HG03095 (cell line): Measurements from ENCODE around the gene TJAP1.

ENCODE experiments used
- ATAC-seq: cut with Tn5 transposase; IDR thresholded peaks from one replicate; pipeline ENCODE4 v1.9.1; 2021; ENCODE audit warnings: moderate library complexity; ENCODE audit not compliant: unreplicated experiment

Gene TJAP1, protein sequence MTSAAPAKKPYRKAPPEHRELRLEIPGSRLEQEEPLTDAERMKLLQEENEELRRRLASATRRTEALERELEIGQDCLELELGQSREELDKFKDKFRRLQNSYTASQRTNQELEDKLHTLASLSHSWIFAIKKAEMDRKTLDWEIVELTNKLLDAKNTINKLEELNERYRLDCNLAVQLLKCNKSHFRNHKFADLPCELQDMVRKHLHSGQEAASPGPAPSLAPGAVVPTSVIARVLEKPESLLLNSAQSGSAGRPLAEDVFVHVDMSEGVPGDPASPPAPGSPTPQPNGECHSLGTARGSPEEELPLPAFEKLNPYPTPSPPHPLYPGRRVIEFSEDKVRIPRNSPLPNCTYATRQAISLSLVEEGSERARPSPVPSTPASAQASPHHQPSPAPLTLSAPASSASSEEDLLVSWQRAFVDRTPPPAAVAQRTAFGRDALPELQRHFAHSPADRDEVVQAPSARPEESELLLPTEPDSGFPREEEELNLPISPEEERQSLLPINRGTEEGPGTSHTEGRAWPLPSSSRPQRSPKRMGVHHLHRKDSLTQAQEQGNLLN

DNA sequence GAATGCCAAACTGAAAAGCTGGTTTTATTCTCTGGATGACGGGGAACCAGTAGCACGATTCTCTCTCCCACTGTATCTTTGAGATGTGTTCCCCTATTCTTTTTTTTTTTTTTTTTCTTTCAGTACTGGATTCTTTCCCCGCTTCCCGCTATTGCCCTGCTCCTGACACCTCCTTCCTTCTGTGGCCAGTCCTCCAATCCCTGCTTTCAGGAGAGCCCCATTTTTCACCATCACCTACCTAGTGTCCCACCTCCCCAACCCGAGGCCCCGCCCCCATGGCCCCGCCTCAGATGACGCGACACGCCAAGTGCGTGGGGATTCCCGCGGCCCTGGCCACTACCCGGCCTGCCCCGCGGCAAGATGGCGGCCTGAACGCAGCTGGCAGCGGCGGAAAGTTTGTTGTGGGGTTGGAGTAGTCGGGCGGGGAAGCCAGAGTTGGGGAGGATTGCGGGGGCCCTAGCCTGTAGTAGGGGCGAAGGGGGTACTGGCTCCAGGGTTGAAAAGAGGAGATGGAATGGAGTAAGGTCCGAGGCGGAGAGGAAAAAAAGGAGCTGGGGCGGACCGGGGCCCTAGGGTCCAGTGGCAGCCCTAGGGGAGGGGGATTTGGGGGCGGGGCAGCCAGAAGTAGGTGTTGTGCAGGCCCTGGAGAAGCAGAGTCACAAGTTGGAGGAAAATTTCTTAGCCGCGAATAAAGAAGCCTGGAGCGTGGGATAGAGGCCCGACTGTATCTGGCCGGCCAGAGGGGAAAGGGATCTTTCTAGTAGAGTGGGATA, at the start of gene TJAP1:
TSS of gene TJAP1 (plus strand) at position 336 of the 773 bp plus-strand sequence. CDS start 21,432 bp downstream, outside the sequence.
- peak; percentile 94 for ATAC-seq

DNA sequence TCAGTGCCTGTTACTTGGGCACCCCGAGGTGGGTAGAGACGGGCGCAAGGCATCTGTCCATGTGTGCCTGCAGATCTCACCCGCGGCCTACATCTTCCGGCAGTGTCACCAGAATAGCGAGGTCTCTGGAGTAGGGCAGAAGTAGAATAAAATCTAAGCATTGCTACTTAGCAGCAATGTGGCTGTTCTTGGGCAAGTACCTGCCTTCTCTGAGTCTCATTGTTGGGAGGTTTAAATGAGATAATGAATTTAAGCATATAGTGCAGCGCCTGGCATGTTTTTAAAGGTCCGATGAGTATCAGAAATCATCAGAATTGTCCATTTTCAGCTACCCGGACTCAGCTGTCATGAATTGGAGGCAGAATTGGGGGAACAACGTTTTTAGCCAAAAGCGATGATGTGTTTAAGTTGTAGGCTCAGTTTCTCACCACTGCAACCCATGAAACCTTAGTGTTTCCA, 49.2 kb upstream of the TJAP1 start:
- no peak for ATAC-seq

DNA sequence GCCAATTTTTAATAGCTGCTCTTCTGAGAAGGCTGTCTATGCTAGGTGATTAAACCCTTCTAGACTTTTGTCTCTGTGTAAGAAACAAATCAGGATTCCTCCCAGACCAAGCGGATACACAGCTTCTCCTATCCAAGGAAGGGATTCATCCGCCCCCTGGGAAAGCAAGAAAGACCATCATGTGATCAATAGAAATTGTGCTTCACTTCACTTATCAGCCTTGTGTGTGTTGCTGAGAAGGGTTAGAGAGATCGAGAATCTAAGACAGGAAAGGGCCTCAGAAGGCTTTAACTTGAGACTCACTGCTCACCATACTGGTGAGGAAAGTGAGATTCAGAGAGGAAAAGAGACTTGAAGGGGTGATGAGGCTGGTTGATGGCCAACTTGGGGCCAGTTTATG, 48.5 kb upstream of the TJAP1 start:
- no peak for ATAC-seq

DNA sequence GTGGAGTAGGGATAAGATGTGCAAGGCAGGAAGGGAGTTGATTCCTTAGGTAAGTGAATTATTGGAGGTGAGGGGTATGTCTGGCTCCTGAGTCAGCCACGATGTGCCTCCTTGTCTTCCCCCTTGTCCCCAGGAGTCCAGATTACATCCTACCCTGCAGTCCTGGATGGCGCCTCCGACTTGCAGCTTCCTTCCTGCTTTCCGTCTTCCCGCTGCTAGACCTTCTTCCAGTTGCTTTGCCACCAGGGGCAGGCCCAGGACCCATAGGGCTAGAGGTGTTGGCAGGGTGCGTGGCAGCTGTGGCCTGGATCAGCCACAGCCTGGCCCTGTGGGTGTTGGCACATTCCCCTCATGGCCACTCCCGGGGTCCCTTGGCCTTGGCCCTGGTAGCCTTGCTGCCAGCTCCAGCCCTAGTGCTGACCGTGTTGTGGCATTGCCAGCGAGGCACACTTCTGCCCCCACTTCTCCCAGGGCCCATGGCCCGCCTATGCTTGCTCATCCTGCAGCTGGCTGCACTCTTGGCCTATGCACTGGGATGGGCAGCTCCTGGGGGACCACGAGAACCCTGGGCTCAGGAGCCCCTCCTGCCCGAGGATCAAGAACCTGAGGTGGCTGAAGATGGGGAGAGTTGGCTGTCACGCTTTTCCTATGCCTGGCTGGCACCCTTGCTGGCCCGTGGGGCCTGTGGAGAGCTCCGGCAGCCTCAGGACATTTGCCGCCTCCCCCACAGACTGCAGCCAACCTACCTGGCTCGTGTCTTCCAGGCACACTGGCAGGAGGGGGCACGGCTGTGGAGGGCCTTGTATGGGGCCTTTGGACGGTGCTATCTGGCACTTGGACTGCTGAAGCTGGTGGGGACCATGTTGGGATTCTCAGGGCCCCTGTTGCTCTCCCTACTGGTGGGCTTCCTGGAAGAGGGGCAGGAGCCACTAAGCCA, 45.1 kb upstream of the TJAP1 start:
- ATAC-seq = no peak

DNA sequence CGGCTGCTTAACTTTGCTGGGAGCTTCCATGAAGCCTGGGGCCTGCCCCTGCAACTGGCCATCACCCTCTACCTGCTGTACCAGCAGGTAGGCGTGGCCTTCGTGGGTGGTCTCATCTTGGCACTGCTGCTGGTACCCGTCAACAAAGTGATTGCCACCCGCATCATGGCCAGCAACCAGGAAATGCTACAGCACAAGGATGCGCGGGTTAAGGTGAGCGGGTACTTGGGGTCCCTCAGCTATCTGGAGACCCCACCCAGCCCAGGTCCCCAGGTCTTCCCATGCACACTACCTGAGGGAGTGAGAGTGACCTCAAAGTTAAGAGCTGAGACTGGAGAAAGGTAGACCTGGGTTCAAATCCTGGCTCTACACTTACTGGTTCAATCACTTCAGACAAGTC, 44.2 kb upstream of the TJAP1 start:
- no peak for ATAC-seq

DNA sequence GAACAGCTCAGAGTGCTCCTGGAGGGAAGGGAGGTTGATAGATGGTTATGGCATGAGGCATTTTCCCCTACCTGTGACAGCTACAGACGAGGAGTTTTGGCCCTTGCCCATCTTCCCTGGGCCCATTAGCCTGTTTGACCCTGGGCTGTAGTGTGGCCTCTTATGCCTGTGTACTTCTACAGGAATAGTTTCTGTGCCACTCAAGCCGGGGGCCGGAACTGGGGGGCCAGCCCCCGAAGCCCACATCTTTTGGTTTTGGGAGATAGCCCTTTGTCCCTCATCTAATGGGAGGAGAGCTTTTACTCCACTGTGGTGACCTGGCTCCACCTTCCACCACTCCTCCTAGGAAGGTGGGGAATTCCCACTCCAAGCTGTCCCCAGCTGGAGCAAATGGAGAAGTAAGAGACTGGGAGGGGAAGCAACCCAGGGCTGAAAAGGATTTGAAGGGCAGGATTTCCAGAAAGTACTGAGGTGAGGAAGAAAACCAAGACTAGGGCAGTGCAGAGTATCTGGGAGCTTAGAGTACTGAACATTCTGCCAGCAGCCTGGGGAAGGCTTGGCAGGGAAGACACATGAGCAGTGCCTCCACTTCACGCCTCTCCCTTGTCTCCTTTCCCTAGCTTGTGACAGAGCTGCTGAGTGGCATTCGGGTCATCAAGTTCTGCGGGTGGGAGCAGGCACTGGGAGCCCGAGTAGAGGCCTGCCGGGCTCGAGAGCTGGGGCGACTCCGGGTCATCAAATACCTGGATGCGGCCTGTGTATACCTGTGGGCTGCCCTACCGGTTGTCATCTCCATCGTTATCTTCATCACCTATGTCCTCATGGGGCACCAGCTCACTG, 43.1 kb upstream of the TJAP1 start:
- no peak for ATAC-seq

DNA sequence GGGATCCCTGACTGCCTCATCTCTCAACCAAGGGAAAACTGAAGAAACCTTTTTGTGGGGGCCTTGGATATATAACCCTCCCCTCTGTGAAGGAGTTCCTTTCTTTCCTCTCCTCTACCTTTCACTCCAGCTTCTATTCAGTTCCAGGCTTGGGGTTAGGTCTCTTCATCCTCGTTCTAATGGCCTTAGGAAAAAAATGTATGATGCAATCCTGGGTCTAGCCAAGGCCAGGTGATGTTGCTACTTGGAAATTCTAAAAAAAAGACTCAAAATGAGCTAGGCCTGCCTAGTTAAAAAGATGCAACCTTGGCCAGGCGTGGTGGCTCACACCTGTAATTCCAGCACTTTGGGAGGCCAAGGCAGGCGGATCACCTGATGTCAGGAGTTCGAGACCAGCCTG, 42.4 kb upstream of the TJAP1 start:
- no peak for ATAC-seq

DNA sequence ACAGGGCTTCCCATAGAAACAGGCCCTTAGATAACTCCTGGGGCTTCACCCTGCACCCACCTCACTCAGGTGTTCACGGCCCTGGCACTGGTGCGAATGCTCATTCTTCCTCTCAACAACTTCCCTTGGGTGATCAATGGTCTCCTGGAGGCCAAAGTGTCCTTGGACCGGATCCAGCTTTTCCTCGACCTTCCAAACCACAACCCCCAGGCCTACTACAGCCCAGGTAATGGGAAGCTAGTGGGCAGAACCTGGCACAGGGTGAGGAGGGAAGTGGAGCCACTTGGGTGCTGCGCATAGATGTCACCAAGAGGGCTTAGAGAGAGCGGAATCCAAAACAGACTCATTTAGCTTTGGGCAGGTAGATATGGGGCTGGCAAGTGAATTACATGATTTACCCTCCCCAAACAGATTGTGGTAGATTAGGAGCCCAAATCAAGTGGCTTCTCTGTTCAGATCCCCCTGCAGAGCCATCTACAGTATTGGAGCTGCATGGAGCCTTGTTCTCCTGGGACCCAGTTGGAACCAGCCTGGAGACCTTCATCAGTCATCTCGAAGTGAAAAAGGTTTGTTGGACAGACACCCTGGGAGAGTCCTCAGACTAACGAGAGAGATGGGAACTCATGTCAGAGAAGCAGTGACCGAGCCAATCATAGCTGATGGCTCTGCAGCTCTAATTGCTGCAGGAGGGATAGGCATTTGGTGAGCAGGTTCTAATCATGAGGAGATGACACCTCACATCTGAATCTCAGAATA, 41.5 kb upstream of the TJAP1 start:
- ATAC-seq = no peak

DNA sequence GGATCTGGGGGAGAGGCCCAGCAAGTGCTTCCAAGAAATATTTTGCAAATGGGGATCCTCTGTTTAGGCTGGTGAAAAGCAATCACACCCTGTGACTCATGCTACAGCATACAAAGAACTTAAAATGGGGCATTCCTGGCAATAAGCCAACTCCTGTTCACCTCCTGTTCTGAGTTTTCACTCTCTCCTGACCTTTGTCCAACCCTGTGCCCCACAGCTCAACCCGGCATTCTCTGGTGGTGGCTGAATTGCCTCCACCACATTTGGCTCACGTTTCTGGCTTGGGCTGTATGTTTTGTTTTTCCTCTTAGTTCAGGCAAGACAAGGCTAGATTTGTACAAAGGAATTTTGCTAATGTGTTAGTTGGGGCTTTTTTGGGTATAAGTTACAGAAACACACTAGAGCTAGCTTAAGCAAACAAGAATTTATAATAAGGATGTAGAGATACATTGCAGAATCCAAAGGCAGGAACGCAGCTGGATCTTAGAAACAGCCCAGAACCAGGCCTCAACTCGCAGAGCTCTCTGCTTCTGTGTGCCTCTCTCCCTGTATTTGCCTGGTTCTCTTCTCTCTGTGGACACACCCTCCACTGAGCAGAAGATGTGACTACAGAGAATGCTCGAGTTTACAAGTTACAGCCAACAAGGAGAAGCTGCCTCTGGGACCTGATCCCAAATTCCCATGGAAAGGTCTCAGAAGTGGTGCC, 40.6 kb upstream of the TJAP1 start:
- no peak for ATAC-seq

DNA sequence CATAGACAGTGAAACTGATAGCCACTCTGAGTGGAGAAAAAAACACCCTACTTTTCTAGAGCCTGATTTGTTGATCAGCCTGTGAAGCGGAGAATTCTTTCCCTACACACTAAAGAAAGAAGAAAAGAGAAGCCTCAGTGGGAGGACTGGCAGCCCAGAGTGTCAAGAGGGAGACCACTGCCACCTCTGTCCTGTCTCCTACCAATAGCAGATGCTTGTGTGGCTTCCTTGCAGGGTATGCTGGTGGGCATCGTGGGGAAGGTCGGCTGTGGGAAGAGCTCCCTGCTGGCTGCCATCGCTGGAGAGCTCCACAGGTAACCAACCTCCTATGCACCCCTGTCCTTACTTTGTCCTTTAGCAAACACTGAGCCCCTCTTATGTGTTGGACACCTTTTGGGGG, 39.7 kb upstream of the TJAP1 start:
- ATAC-seq = no peak

DNA sequence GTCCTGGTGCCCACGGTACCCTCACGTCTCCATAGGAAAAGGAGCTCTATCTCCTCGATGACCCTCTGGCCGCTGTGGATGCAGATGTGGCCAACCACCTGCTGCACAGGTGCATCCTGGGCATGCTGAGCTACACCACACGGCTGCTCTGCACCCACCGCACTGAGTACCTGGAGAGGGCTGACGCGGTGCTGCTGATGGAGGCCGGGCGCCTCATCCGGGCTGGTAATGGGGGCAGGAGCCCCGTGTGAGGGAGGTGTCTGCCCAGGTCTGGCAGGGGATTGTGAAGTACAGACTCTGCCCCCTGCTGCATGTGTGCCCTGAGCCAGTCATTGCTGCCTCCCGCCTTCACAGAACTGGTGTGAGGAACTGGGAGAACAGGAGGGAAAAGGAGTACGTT, 34.4 kb upstream of the TJAP1 start:
- ATAC-seq = no peak

DNA sequence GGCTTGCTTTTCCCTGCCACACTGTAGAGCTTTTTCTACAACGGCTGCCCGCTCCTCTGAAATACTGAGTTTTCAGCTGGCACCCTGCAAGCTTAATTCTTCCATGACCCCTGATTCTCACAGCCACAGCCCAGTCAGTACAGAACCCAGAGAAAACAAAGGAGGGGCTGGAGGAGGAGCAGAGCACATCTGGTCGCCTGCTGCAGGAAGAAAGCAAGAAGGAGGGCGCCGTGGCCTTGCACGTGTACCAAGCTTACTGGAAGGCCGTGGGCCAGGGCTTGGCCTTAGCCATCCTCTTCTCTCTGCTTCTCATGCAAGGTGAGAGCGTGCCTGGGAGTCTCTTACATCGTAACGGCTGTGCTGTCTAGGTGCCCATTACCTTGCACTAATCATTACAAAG, 33.3 kb upstream of the TJAP1 start:
- no peak for ATAC-seq

DNA sequence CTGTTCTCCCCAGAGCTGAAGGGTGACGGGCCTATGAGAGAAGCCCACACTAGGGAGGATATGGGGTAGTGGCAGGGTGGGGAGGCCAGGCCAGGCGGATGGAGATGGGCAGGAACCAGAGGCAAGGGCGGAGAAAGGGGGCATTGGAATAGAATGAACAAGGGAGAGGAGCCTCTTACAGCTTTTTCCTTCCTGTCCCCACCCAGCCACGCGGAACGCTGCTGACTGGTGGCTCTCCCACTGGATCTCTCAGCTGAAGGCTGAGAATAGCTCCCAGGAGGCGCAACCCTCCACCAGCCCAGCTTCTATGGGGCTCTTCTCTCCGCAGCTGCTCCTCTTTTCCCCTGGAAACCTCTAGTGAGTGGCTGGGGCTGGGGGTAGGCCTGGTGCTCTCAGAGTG, 32.8 kb upstream of the TJAP1 start:
- no peak for ATAC-seq

DNA sequence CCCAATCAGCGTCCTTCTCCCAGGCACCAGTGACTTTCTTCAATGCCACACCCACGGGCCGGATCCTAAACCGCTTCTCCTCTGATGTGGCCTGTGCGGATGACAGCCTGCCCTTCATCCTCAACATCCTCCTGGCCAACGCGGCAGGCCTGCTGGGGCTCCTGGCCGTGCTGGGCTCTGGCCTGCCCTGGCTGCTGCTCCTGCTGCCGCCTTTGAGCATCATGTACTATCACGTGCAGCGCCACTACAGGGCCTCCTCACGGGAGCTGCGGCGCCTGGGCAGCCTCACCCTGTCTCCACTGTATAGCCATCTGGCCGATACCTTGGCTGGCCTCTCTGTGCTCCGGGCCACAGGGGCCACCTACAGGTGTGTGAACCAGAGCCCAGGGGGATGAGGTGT, 31.8 kb upstream of the TJAP1 start:
- no peak for ATAC-seq

DNA sequence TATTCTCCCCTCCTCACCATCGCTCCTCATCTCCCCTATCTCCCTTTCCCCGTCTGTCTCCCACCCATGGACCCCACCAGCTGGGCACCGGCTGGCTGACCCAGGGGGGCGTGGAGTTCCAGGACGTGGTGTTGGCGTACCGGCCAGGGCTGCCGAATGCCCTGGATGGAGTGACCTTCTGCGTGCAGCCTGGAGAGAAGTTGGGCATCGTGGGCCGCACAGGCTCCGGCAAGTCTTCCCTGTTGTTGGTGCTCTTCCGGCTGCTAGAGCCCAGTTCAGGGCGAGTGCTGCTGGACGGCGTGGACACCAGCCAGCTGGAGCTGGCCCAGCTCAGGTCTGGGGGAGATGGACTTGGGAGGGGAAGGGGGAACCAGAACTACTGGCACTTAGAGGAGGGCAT, 29.8 kb upstream of the TJAP1 start:
- no peak for ATAC-seq

DNA sequence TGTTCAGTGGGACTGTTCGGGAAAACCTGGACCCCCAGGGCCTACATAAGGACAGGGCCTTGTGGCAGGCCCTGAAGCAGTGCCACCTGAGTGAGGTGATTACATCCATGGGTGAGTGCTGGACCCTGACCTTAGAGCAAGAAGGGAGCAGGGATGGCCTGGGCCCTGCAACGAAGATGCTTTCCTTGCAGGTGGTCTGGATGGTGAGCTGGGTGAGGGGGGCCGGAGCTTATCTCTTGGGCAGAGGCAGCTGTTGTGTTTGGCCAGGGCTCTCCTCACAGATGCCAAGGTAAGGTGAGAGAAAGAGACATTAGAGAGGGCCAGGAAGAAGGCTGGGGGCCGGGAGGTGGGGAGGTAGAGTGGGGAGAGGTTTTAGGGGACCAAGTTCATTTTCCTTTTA, 28.5 kb upstream of the TJAP1 start:
- no peak for ATAC-seq

DNA sequence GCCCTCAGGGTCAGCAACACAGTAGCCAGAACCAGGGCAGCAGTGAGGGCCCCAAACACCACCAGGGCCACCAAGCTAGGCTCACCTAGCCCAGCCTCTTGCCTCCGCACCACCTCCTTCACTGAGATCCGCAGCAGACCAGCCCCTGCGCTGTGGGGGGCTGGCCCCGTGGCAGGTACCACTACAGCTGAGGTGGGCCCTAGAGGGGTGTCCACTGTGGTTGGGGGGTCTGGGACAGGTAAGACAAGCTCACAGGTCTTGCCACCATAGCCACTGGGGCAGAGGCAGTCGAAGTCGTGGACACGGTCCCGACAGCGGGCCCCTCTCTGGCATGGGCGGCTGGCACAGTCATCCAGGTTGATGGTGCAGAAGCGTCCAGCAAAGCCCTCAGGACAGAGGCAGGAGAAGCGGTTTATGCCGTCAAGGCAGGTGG, 26.7 kb upstream of the TJAP1 start:
- no peak for ATAC-seq

DNA sequence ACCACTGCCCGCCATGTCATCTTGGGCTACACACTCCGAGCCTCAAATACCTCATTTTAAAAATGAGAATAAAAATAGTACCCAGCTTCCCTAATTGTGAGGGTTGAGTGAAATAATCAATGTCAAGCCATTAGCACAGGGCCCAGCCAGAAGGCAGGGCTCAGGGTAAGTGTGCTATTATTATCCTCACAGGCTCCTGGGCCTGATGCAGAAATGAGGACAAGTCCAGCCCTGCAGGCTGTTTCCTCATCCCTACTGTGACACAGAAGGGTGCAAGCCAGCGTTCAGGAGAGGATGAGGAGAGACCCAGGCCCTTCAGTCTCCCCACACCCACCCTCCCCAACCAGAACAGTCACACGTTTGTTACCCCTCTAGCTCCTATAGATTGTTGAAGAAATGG, 26.0 kb upstream of the TJAP1 start:
- no peak for ATAC-seq

DNA sequence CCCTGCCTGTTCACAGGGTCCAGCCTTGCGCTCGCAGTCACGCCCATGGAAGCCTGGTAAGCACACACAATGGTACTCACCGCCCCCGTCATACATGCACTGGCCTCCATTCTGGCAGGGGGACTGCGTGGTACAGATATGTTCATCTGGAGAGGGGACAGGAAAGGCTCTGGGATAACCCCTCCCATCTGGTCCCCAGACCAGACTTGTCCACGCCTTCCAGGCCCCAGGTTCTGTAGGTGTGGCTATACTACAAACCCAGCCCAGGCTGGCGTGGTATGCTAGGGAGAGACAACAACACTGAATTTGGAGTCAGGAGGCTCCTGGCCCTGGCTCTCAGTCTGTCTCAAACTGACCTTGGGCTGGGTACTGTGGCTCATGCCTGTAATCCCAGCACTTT, 25.4 kb upstream of the TJAP1 start:
- no peak for ATAC-seq
